ENCODE results near the gene SYK.
"Not testable (repeated sequence)": the region's sequence is repeated elsewhere in the genome, so short reads cannot be mapped to it uniquely, and the experiment has no call there.

Gene SYK

GRCh38 chr9:90884178-90884577 lies 82.6 kb downstream of the SYK start:
- H3K4me3 ChIP-seq (ENCODE audit: low read depth, low read length), result no peak overlapping the region
- TF ChIP-seq CTCF (IDR thresholded peaks at IDR 0.05; ENCODE audit: borderline replicate concordance, insufficient read depth, low read depth, low read length), result no peak

- not testable (repeated sequence) for H3K4me3 ChIP-seq (ENCODE audit: low read depth, low read length)
Measured at GRCh38 chr9:90886868-90887267, 85.2 kb downstream of the SYK start.

GRCh38 chr9:90888941-90889340 lies 87.3 kb downstream of the SYK start:
- H3K4me3 ChIP-seq (ENCODE audit: low read depth, low read length), result no peak overlapping the region
- no peak for TF ChIP-seq CTCF (IDR thresholded peaks at IDR 0.05; ENCODE audit: borderline replicate concordance, insufficient read depth, low read depth, low read length)

GRCh38 chr9:90890146-90890810 lies 88.7 kb downstream of the SYK start:
- no peak for TF ChIP-seq CTCF (IDR thresholded peaks at IDR 0.05; ENCODE audit: borderline replicate concordance, insufficient read depth, low read depth, low read length)
- no peak overlapping the region for H3K4me3 ChIP-seq (ENCODE audit: low read depth, low read length)

GRCh38 chr9:90891308-90892040 lies 89.9 kb downstream of the SYK start:
- TF ChIP-seq CTCF (IDR thresholded peaks at IDR 0.05; ENCODE audit: borderline replicate concordance, insufficient read depth, low read depth, low read length), result no peak
- H3K4me3 ChIP-seq (ENCODE audit: low read depth, low read length), result no peak overlapping the region

GRCh38 chr9:90892918-90893317 lies 91.3 kb downstream of the SYK start:
- no peak for TF ChIP-seq CTCF (IDR thresholded peaks at IDR 0.05; ENCODE audit: borderline replicate concordance, insufficient read depth, low read depth, low read length)
- no peak overlapping the region for H3K4me3 ChIP-seq (ENCODE audit: low read depth, low read length)

GRCh38 chr9:90893706-90894105 lies 92.1 kb downstream of the SYK start:
- no peak overlapping the region for H3K4me3 ChIP-seq (ENCODE audit: low read depth, low read length)
- no peak for TF ChIP-seq CTCF (IDR thresholded peaks at IDR 0.05; ENCODE audit: borderline replicate concordance, insufficient read depth, low read depth, low read length)
